ENCODE data around the gene SETD4. TPM values are rescaled to one million over a fixed set of nuclear protein-coding genes. Genes with fewer than 3 reads are reported as not detected.
"Not testable (repeated sequence)": the region's sequence is repeated elsewhere in the genome, so short reads cannot be mapped to it uniquely, and the experiment has no call there.

SETD4 gene, protein sequence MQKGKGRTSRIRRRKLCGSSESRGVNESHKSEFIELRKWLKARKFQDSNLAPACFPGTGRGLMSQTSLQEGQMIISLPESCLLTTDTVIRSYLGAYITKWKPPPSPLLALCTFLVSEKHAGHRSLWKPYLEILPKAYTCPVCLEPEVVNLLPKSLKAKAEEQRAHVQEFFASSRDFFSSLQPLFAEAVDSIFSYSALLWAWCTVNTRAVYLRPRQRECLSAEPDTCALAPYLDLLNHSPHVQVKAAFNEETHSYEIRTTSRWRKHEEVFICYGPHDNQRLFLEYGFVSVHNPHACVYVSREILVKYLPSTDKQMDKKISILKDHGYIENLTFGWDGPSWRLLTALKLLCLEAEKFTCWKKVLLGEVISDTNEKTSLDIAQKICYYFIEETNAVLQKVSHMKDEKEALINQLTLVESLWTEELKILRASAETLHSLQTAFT
- total RNA-seq, result 10 to 100 TPM; 11.0 to 17.6 TPM

DNA sequence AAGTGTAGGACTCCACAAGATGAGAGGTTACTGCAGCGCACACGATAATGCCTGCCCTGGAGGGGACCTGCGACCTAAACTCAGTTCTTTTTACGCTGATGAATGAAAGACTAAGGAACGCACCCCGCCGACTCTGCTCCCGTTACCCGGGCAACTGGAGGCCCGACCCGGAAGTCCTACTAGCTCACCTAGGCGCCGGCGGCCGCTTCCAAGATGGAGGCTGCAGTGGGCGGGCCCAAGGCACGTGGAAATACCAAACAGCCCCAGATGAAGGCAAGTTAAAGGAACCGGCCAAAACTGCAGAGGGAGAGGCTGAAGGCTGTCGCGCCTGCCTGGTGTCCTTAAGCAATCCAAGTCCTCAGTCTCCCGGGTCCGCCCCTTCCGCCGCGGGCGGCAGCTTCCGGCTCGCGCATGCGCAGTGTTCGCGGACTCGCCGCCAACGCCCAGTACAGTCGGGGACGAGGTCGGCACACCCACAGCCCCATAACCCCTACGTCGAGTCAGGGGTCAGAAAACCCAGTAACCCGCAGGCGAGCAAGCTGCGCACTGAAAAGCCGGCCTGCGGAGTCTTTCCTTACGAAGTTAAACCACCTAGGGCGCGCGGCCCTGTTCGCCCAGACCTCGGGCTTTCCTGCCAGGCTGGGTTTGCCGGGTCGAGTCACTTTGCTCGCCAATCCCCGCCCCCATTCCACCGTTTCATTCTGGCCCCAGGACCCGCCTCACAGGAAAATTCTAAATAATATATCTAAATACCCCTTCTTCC is at the start of gene SETD4:
Gene SETD4, minus strand, starts transcription at position 368 of the 763 bp plus-strand sequence. CDS start 1,638 bp downstream, outside the sequence.
- Mint-ChIP-seq H3K9me3 (ENCODE audit: low read depth) (no peaks in the 10 kb centered on the region), H3K4me1 (peaks cover 15% of the 10 kb centered on the region), H3K27me3 (no peaks in the 10 kb centered on the region), H3K27ac (peak within 1 kb of the TSS; percentile 92), H3K4me3 (peak within 1 kb of the TSS; percentile 89), H3K36me3 (ENCODE audit: low read depth) (peaks cover 25% of the 10 kb centered on the region)
- CTCF ChIA-PET, result interaction anchor here (0.6 to 2.8 kb wide), 7 partner anchors 10 to 65 kb away, joined by 3 to 14 read pairs (median 3); partner anchors contain the start of gene CBR1
- POLR2A ChIA-PET, result interaction anchor here (1.2 to 1.4 kb wide), 3 partner anchors 10 to 260 kb away, joined by 5 to 13 read pairs (median 6); partner anchors contain the start of genes CBR1 and MORC3
- ATAC-seq (peak; percentile 92), DNase-seq (peak; percentile 95)
- intact Hi-C loops (cut with DNase I, micrococcal nuclease), result loop anchor here (1.0 to 10.0 kb wide), 11 partner anchors 9 to 1304 kb away; partner anchors contain the start of genes DOP1B (in 2 of the 2), CBR3 (in 1 of the 2), CHAF1B (in 1 of the 2) and DYRK1A (in 1 of the 2)

DNA sequence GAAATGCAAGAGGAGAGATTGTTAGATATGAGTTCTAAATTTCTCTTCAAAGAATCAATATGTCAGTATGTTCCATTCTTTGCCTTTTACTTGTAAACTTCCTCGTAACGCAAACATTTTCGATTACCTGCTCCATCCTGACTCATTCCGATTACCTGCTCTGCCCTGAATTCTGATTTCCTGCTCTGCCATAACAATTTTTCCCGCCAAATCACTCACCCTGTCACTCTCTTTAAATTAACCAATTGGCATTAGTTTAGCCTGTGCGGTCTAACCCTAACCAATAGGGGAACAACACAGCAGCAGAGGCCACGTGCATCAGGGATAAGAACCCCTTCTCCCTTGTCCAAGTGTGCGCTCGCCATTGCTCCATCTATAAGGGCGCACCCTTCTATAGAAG is 49.5 kb upstream of the SETD4 start:
- peaks cover 19% of the 10 kb centered on the region for H3K27me3 Mint-ChIP-seq
- ChIA-PET CTCF (interaction anchor here (1.7 kb wide), 1 partner anchor 68 kb away, joined by 3 read pairs; no protein-coding TSS in a partner anchor), POLR2A (no interaction called here)
- H3K27ac Mint-ChIP-seq, result no peak overlapping the region
- no peak for DNase-seq
- ATAC-seq, result no peak
- intact Hi-C loops (cut with DNase I, micrococcal nuclease), result loop anchor here in 1 of 2 experiments (5.0 kb wide), 1 partner anchor 178 kb away; no protein-coding TSS in a partner anchor
- H3K9me3 Mint-ChIP-seq (ENCODE audit: low read depth), result no peaks in the 10 kb centered on the region
- H3K4me1 Mint-ChIP-seq, result peaks cover 21% of the 10 kb centered on the region
- no peaks in the 10 kb centered on the region for H3K36me3 Mint-ChIP-seq (ENCODE audit: low read depth)
- no peak overlapping the region for H3K4me3 Mint-ChIP-seq

DNA sequence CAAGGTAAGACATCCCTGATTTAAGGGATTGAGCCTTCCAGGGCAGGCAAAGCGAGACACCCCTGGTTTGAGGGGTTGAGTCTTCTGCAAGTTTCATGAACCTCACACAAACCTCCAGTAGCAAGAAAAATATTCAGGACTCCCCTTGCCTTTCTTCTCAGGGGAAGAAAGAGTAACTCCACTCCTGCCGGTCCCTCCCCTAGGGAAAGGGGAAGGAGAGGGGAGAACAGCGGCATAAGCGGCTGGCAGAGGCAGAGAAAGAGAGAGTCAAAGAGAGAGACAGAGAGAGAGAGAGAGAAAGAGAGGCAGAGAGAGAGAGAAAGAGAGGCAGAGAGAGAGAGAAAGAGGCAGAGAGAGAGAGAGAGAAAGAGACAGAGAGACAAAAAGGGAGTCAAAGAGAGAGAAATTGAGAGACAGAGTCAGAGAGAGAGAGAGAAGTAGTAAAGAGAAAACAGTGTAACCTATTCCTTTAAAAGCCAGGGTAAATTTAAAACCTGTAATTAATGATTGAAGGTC is 45.1 kb upstream of the SETD4 start:
- Mint-ChIP-seq H3K27ac (no peak overlapping the region), H3K27me3 (peaks cover 31% of the 10 kb centered on the region), H3K9me3 (ENCODE audit: low read depth) (no peaks in the 10 kb centered on the region), H3K4me3 (peak overlapping the region; percentile 64), H3K36me3 (ENCODE audit: low read depth) (no peaks in the 10 kb centered on the region), H3K4me1 (peaks cover 15% of the 10 kb centered on the region)
- ChIA-PET CTCF (interaction anchor here (0.6 to 3.5 kb wide), 6 partner anchors 9 to 1360 kb away, joined by 3 to 16 read pairs (median 4); no protein-coding TSS in a partner anchor), POLR2A (interaction anchor here (0.7 kb wide), 1 partner anchor 324 kb away, joined by 3 read pairs; no protein-coding TSS in a partner anchor)
- DNase-seq (no peak), ATAC-seq (no peak)
- intact Hi-C loops (cut with DNase I, micrococcal nuclease), result loop anchor here in 1 of 2 experiments (2.0 kb wide), 1 partner anchor 27 kb away; no protein-coding TSS in a partner anchor

DNA sequence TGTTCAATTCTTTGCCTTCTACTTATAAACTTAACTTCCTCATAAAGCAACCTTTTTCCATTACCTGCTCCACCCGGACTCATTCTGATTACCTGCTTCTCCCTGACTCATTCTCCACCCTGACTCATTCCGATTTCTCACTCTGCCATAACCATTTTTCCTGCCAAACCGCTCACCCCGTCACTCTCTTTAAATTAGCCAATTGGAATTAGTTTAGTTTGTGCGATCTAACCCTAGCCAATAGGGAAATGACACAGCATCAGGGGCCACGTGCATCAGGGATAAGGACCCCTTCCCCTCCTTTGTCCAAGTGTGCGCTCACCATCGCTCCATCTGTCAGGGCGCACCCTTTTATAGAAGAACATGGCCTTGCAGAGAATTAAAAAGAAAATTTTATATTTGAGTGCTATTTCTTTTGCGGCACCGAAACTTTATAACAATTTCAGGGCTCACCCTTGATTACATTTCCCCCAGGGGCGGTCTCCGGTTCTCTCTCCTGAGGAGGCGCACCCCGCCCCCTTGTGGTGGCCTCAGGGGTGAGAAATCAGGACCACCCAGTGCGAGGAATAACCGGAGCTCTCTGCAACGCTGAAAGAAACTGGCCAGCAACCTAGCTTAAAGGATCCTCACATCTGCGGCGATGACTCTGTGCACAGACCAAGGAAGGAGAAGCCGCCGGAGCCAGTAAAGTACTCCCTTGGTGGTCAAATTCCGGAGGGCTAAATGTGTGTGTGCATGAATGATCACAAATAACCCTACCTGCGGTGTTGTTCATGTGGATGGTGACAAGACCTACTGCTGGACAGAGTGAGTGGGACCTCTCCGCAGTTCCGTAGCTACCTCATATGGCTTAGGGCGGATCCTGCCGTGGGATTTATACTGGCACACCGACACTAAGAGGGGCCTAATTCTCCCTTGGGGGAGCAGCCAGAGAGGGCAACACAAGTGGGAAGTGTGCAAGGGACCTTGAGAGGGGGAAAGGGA is 44.3 kb upstream of the SETD4 start:
- peak overlapping the region; percentile 65 for H3K27ac Mint-ChIP-seq
- peak overlapping the region; percentile 64 for H3K4me3 Mint-ChIP-seq
- no peaks in the 10 kb centered on the region for H3K9me3 Mint-ChIP-seq (ENCODE audit: low read depth)
- ATAC-seq (peak; percentile 63), DNase-seq (peak; percentile 69)
- ChIA-PET CTCF (interaction anchor here (0.6 to 3.5 kb wide), 6 partner anchors 10 to 1359 kb away, joined by 3 to 16 read pairs (median 4); no protein-coding TSS in a partner anchor), POLR2A (no interaction called here)
- peaks cover 31% of the 10 kb centered on the region for H3K27me3 Mint-ChIP-seq
- peaks cover 15% of the 10 kb centered on the region for H3K4me1 Mint-ChIP-seq
- no peaks in the 10 kb centered on the region for H3K36me3 Mint-ChIP-seq (ENCODE audit: low read depth)
- intact Hi-C loops (cut with DNase I, micrococcal nuclease), result loop anchor here in 1 of 2 experiments (1.0 to 2.0 kb wide), 3 partner anchors 26 to 44 kb away; partner anchors contain the start of gene SETD4

DNA sequence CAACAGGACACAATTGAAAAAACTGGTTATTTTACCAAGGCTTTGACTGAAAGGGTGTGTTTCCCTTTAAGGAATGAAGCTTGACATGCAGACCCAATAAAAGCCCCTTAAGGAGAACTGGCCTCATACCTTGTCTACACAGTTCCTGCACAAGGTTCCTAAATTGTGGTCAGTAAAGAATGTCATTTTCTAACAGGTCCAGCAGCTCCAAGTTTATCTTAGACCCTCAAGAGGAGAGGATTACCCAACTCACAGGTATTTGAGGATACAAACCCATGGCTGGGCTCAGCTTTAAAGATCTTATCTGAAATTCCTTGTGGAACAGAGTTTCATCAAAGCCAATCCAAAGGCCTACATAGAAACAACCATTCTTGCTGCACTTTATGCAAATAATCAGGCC is 43.1 kb upstream of the SETD4 start:
- intact Hi-C loops (cut with DNase I, micrococcal nuclease), result no loop called here
- no peak for ATAC-seq
- Mint-ChIP-seq H3K27me3 (peaks cover 31% of the 10 kb centered on the region), H3K9me3 (ENCODE audit: low read depth) (no peaks in the 10 kb centered on the region), H3K36me3 (ENCODE audit: low read depth) (no peaks in the 10 kb centered on the region), H3K27ac (no peak overlapping the region), H3K4me1 (peaks cover 15% of the 10 kb centered on the region), H3K4me3 (no peak overlapping the region)
- ChIA-PET CTCF (interaction anchor here (0.6 to 3.5 kb wide), 5 partner anchors 9 to 1143 kb away, joined by 3 to 16 read pairs (median 3); no protein-coding TSS in a partner anchor), POLR2A (no interaction called here)
- DNase-seq, result no peak

DNA sequence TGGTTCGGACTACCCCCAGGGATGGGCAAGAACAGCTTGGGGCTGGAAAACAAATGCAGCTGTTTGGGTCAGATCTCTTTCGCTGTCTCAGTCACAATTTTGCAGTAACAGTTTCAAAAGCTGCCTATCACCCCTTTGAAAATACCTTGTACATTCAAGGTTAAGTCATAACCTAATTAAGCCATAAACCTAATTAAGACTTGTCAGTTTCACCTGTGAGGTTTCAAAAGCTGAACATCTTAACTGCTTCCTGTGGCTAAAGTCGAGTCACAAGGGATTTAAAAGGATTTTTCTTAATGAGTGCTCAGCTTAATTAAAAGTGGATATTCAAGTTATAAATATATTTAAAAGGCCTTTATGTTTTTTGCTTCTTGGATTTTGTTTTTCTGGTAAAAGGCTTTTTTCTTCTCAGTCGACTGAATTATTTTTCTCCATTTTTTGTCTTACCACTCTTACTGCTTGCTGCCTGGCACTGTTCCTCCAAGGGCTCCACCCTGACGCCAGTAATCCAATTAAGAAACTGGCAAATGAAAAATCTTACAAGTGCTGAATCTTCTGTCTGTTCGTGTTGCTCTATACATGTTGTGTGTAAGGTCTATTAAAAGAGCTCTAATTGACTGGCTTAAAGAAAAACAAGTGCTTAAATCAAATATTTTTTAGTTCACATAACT is 40.8 kb upstream of the SETD4 start:
- Mint-ChIP-seq H3K4me3 (no peak overlapping the region), H3K9me3 (ENCODE audit: low read depth) (no peaks in the 10 kb centered on the region), H3K27ac (no peak overlapping the region), H3K4me1 (peaks cover 16% of the 10 kb centered on the region), H3K36me3 (ENCODE audit: low read depth) (no peaks in the 10 kb centered on the region), H3K27me3 (peaks cover 24% of the 10 kb centered on the region)
- intact Hi-C loops (cut with DNase I, micrococcal nuclease), result no loop called here
- ATAC-seq (no peak), DNase-seq (no peak)
- ChIA-PET POLR2A (no interaction called here), CTCF (interaction anchor here (0.9 to 1.7 kb wide), 4 partner anchors 14 to 40 kb away, joined by 3 to 5 read pairs (median 4); no protein-coding TSS in a partner anchor)

DNA sequence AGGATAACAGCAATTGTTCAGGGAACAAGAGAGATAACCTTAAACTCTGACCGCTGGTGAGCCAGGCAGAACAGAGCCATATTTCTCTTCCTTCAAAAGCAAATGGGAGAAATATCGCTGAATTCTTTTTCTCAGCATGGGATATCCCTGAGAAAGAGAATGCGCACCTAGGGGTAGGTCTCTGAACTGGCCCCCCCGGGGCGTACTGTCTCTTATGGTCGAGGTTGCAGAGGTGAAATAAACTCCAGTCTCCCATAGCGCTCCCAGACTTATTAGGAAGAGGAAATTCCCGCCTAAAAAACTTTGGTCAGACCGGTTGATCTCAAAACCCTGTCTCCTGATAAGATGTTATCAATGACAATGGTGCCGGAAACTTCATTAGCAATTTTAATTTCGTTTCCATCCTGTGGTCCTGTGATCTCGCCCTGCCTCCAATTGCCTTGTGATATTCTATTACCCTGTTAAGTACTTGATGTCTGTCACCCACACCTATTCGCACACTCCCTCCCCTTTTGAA is 39.4 kb upstream of the SETD4 start:
- peaks cover 12% of the 10 kb centered on the region for H3K27me3 Mint-ChIP-seq
- intact Hi-C loops (cut with DNase I, micrococcal nuclease); H3K9me3 Mint-ChIP-seq (ENCODE audit: low read depth); ATAC-seq; H3K27ac Mint-ChIP-seq; H3K36me3 Mint-ChIP-seq (ENCODE audit: low read depth); H3K4me3 Mint-ChIP-seq; CTCF ChIA-PET; POLR2A ChIA-PET; DNase-seq: not testable (repeated sequence)
- H3K4me1 Mint-ChIP-seq, result peaks cover 13% of the 10 kb centered on the region

DNA sequence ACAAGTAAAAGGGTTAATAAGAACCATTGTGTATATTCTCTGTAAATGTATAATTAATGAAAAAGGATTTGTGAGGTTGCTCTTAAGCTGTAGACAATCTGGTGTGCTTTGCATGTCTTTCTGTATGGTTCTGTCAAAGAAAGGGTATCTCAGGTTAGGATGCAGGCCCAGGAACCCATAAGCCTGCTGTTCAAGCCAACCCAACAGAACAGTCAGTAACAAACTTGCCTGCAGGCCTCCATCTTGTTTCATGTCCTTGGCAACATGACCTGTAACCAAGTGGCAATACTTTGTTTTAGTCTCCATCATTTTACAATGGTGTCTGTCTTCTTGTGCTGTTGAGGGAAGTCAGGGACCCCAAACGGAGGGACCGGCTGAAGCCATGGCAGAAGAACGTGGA is 38.7 kb upstream of the SETD4 start:
- ChIA-PET CTCF (interaction anchor here (0.8 kb wide), 1 partner anchor 10 kb away, joined by 3 read pairs; no protein-coding TSS in a partner anchor), POLR2A (no interaction called here)
- Mint-ChIP-seq H3K4me3 (no peak overlapping the region), H3K9me3 (ENCODE audit: low read depth) (no peaks in the 10 kb centered on the region), H3K27ac (no peak overlapping the region), H3K4me1 (peaks cover 6% of the 10 kb centered on the region), H3K36me3 (ENCODE audit: low read depth) (no peaks in the 10 kb centered on the region), H3K27me3 (peaks cover 6% of the 10 kb centered on the region)
- intact Hi-C loops (cut with DNase I, micrococcal nuclease), result no loop called here
- DNase-seq (no peak), ATAC-seq (no peak)

DNA sequence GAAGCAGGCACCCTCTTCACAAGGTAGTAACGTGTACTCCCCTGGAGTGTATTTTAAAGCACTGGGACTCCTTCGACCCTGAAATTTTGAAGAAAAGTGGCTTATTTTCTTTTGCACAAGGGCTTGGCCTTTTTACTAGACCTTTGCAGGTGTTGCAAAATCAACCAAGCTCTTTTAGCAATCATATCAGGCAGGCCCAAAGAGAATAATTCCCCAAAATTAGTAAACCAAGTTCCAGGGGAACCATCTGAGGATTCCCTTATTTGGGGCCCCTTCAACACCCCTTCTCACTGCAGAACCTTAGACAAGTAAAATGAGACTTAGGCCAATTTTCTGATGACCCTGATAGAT is 37.8 kb upstream of the SETD4 start:
- intact Hi-C loops (cut with DNase I, micrococcal nuclease), result no loop called here
- peaks cover 5% of the 10 kb centered on the region for H3K36me3 Mint-ChIP-seq (ENCODE audit: low read depth)
- no peak overlapping the region for H3K27ac Mint-ChIP-seq
- ATAC-seq (no peak), DNase-seq (no peak)
- peaks cover 4% of the 10 kb centered on the region for H3K4me1 Mint-ChIP-seq
- H3K27me3 Mint-ChIP-seq, result peaks cover 9% of the 10 kb centered on the region
- ChIA-PET CTCF (interaction anchor here (0.5 to 0.8 kb wide), 2 partner anchors 10 to 25 kb away, joined by 3 read pairs; no protein-coding TSS in a partner anchor), POLR2A (no interaction called here)
- peaks cover 7% of the 10 kb centered on the region for H3K9me3 Mint-ChIP-seq (ENCODE audit: low read depth)
- no peak overlapping the region for H3K4me3 Mint-ChIP-seq

Measured in activated CD4-positive, alpha-beta T cell treated with anti-CD3 and anti-CD28 coated beads for 36 hours (primary cell).